OCI-LY3 (cell line): ENCODE results near the gene POLR3K.

Experiments
- CTCF ChIP-seq: fragments of 200-600, 300-600 bp; sonication (generic); IDR thresholded peaks from 2 replicates; pipeline ENCODE4 v1.5.1; 2014; ENCODE audit warnings: antibody characterized with exemption, low read length, low read depth
- EZH2phosphoT487 ChIP-seq: fragments of 200-600 bp; shearing (Covaris generic); IDR thresholded peaks from 2 replicates; pipeline ENCODE4 v1.6.1; 2018; ENCODE audit warnings: antibody characterized with exemption, mixed run types, low read depth

GRCh38 chr16:71540-72401 is 18.4 kb upstream of the POLR3K start:
- no peak for TF ChIP-seq CTCF
- TF ChIP-seq EZH2phosphoT487, result no peak
